Measurements from ENCODE around the gene SPACA4. TPM values are rescaled to one million over a fixed set of nuclear protein-coding genes. Genes with fewer than 3 reads are reported as not detected.

The SPACA4 gene
- total and polyA plus RNA-seq, 3 donors from 2014 or later: 72.6 to 147 (median 145) TPM

- no peak overlapping the region for H3K27ac ChIP-seq
- TF ChIP-seq CTCF (IDR thresholded peaks at IDR 0.05) (peak in 2 of 3 experiments; percentile 18 to 26), POLR2A (IDR thresholded peaks at IDR 0.05) (no peak)
- 35 to 40% methylated on average over 8 to 9 of the region's 9 CpGs for WGBS, 2 donors
- H3K4me1 ChIP-seq: no peaks in the 10 kb centered on the region
- H3K9me3 ChIP-seq: no peaks in the 10 kb centered on the region
- no peak overlapping the region for H3K4me3 ChIP-seq
- no peaks in the 10 kb centered on the region for H3K36me3 ChIP-seq (ENCODE audit: low read depth, missing control alignments)
- no peak for DNase-seq
- intact Hi-C loops (cut with DNase I; ENCODE audit: low total_unique reads): no loop called here
- no peaks in the 10 kb centered on the region for H3K27me3 ChIP-seq
Measured at GRCh38 chr19:48608798-48609263, 2.3 kb downstream of the SPACA4 start.

- Histone ChIP-seq H3K9me3 (no peaks in the 10 kb centered on the region), H3K27ac (no peak overlapping the region), H3K36me3 (ENCODE audit: low read depth, missing control alignments) (no peaks in the 10 kb centered on the region), H3K4me1 (no peaks in the 10 kb centered on the region), H3K27me3 (no peaks in the 10 kb centered on the region), H3K4me3 (no peak overlapping the region)
- TF ChIP-seq CTCF (IDR thresholded peaks at IDR 0.05) (no peak), POLR2A (IDR thresholded peaks at IDR 0.05) (no peak)
- intact Hi-C loops (cut with DNase I; ENCODE audit: low total_unique reads): no loop called here
- 88 to 91% methylated on average over 20 of the region's 20 CpGs for WGBS, 2 donors
- no peak for DNase-seq
Measured at GRCh38 chr19:48609571-48610108, 3.1 kb downstream of the SPACA4 start.

- Histone ChIP-seq H3K4me1 (peaks cover 6% of the 10 kb centered on the region), H3K4me3 (no peak overlapping the region)
- 90% methylated on average over 3 to 14 of the region's 14 CpGs for WGBS, 2 donors
Measured at GRCh38 chr19:48611872-48612271, 5.3 kb downstream of the SPACA4 start.

GRCh38 chr19:48613024-48613851 lies 6.7 kb downstream of the SPACA4 start:
- no peak for TF ChIP-seq CTCF (IDR thresholded peaks at IDR 0.05)
- TF ChIP-seq POLR2A (IDR thresholded peaks at IDR 0.05): no peak
- intact Hi-C loops (cut with DNase I; ENCODE audit: low total_unique reads): no loop called here
- H3K27ac ChIP-seq: no peak overlapping the region
- no peaks in the 10 kb centered on the region for H3K9me3 ChIP-seq
- H3K4me1 ChIP-seq: peaks cover 16% of the 10 kb centered on the region
- 88% methylated on average over 19 to 39 of the region's 39 CpGs for WGBS, 2 donors
- no peaks in the 10 kb centered on the region for H3K36me3 ChIP-seq (ENCODE audit: low read depth, missing control alignments)
- no peak for DNase-seq
- H3K27me3 ChIP-seq: no peaks in the 10 kb centered on the region
- no peak overlapping the region for H3K4me3 ChIP-seq

More at GRCh38 chr19:48611872-48612271, 5.3 kb downstream of the SPACA4 start:
- intact Hi-C loops (cut with DNase I; ENCODE audit: low total_unique reads): no loop called here
- Histone ChIP-seq H3K27me3 (no peaks in the 10 kb centered on the region), H3K36me3 (ENCODE audit: low read depth, missing control alignments) (no peaks in the 10 kb centered on the region), H3K27ac (no peak overlapping the region), H3K9me3 (no peaks in the 10 kb centered on the region)
- DNase-seq: no peak
- TF ChIP-seq POLR2A (IDR thresholded peaks at IDR 0.05) (no peak), CTCF (IDR thresholded peaks at IDR 0.05) (no peak)
